Erythroblast (primary cell): Measurements from ENCODE around the gene GOLM1.
"Not testable (repeated sequence)": the region's sequence is repeated elsewhere in the genome, so short reads cannot be mapped to it uniquely, and the experiment has no call there.

Experiments
- DNase-seq, 2 experiments: peaks; one replicate each; lab custom pipeline; 2025; lab: John Stamatoyannopoulos, UW
- GATA1 ChIP-seq: IDR thresholded peaks from 2 replicates; pipeline ENCODE4 v1.6.1; 2011; ENCODE audit warnings: low read depth, mild to moderate bottlenecking, control low read depth, low read length, moderate library complexity
- POLR2A ChIP-seq: IDR thresholded peaks from 2 replicates; pipeline ENCODE4 v1.6.1; 2011; ENCODE audit warnings: mild to moderate bottlenecking, low read length

The GOLM1 gene

GRCh38 chr9:86075132-86076109 is 23.9 kb downstream of the GOLM1 start:
- no peak for DNase-seq
- TF ChIP-seq GATA1 (no peak), POLR2A (no peak)

- TF ChIP-seq GATA1, result no peak
- TF ChIP-seq POLR2A, result no peak
- no peak for DNase-seq
Observed at GRCh38 chr9:86073839-86074238, 25.5 kb downstream of the GOLM1 start.

GRCh38 chr9:86072394-86072877 is 26.9 kb downstream of the GOLM1 start:
- no peak for TF ChIP-seq GATA1
- no peak for TF ChIP-seq POLR2A
- no peak for DNase-seq

GRCh38 chr9:86069206-86069869 is 30.0 kb downstream of the GOLM1 start:
- DNase-seq, result no peak
- TF ChIP-seq POLR2A (no peak), GATA1 (no peak)

GRCh38 chr9:86064220-86064619 is 35.1 kb downstream of the GOLM1 start:
- no peak for TF ChIP-seq GATA1
- TF ChIP-seq POLR2A, result no peak
- DNase-seq, result no peak

GRCh38 chr9:86062845-86063693 is 36.3 kb downstream of the GOLM1 start:
- TF ChIP-seq POLR2A (no peak), GATA1 (no peak)
- DNase-seq, result no peak

- no peak for DNase-seq
Observed at GRCh38 chr9:86061972-86062739, 37.2 kb downstream of the GOLM1 start.

GRCh38 chr9:86057491-86057890 is 41.9 kb downstream of the GOLM1 start:
- TF ChIP-seq POLR2A (no peak), GATA1 (no peak)
- DNase-seq, result no peak

More at GRCh38 chr9:86061972-86062739, 37.2 kb downstream of the GOLM1 start:
- TF ChIP-seq GATA1 (no peak), POLR2A (no peak)

GRCh38 chr9:86054695-86055094 is 44.7 kb downstream of the GOLM1 start:
- TF ChIP-seq POLR2A (no peak), GATA1 (no peak)
- DNase-seq, result peak in 1 of 2 experiments; percentile 44

- DNase-seq, result peak in 1 of 2 experiments; percentile 27
- TF ChIP-seq GATA1, result no peak
- TF ChIP-seq POLR2A, result no peak
Observed at GRCh38 chr9:86052556-86053468, 46.5 kb downstream of the GOLM1 start.

- DNase-seq, result not testable (repeated sequence)
Observed at GRCh38 chr9:86048018-86048742, 51.2 kb downstream of the GOLM1 start.

GRCh38 chr9:86047361-86047760 is 52.0 kb downstream of the GOLM1 start:
- DNase-seq, result no peak
- TF ChIP-seq GATA1 (no peak), POLR2A (no peak)
